ENCODE results near the gene KRTAP4-7.
A peak's percentile ranks its signal among the peaks of the same experiment; 100 is the strongest.
"Not testable (repeated sequence)": the region's sequence is repeated elsewhere in the genome, so short reads cannot be mapped to it uniquely, and the experiment has no call there.

Gene KRTAP4-7

GRCh38 chr17:41052566-41052965 lies 31.4 kb upstream of the KRTAP4-7 start:
- no peak for DNase-seq (ENCODE audit: extremely low read depth, low read depth)
- TF ChIP-seq CTCF (IDR thresholded peaks at IDR 0.05; ENCODE audit: low read depth, low read length), result no peak

DNA sequence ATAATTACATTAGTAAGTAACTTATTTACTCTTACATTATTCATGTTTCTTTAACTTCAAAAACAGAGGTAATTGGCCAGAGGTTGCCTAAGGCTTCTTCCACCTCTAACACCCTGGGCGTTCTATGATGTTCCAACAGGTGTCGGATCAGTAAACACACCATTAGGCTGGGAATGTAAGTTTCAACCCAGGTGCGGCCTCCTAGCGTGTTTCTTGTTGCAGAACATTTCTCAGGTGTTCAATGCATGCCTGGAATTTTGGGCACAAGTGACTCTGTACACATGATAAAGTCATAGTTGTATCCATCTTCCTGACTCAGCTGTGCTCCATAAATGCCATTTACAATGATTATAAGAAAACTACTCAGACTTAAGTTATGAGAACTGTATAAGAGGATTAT lies 29.9 kb upstream of the KRTAP4-7 start:
- no peak for DNase-seq (ENCODE audit: extremely low read depth, low read depth)
- no peak for TF ChIP-seq CTCF (IDR thresholded peaks at IDR 0.05; ENCODE audit: low read depth, low read length)

DNA sequence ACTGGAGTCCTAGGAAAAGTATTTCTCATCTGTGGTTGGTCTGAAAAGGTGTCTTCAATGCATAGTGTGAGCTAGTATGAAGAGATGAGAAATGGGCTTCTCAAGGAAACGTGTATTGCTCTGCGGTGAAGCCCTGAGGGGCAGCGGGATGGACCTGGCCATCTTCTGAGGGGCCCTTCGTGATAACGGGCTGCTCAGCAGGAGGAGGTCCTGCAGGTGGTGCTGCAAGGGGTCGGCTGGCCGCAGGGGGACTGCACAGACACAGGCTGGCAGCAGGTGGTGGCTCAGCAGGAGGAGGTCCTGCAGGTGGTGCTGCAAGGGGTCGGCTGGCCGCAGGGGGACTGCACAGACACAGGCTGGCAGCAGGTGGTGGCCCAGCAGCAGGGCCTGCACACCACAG lies 29.4 kb upstream of the KRTAP4-7 start:
- not testable (repeated sequence) for DNase-seq (ENCODE audit: extremely low read depth, low read depth)

DNA sequence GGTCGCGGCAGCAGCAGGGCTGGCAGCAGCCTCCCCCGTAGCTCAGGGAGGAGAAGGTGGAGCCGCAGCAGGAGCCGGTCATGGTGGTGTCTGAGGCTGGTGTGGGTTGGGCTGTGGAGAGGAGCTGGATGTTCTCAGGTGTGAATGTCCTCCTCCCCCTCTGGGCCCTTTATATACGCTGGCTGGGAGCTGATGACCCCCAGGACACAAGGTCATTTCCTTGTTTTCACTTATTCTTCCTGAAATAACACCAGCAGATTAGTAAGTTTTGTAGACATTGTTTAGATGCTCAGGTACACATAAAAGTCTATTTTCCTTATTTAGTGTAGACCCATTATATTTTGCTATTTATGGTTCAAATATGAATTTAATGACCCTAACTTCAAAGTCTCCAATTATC lies 28.8 kb upstream of the KRTAP4-7 start, which contains the start of gene KRTAP2-2:
TSS of gene KRTAP2-2 (minus strand) at position 101 of the 400 bp plus-strand sequence. CDS start at position 82, 19 bp downstream.
- DNase-seq (ENCODE audit: extremely low read depth, low read depth), result not testable (repeated sequence)

DNA sequence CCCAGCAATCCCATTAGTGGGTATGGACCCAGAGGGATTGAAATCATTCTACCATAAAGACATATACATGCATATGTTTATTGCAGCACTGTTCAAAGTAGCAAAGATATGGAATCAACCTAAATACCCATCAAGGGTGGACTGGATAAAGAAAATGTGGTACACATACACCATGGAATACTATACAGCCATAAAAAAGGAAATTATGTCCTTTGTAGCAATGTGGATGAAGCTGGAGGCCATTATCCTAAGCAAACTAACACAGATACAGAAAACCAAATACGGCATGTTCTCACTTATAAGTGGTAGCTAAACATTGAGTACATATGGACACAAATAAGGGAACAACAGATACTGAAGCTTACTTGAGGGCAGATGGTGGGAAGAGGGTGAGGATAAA lies 26.4 kb upstream of the KRTAP4-7 start:
- DNase-seq (ENCODE audit: extremely low read depth, low read depth), result no peak
- no peak for TF ChIP-seq CTCF (IDR thresholded peaks at IDR 0.05; ENCODE audit: low read depth, low read length)

- no peak for DNase-seq (ENCODE audit: extremely low read depth, low read depth)
- no peak for TF ChIP-seq CTCF (IDR thresholded peaks at IDR 0.05; ENCODE audit: low read depth, low read length)
These were observed 25.2 kb upstream of the KRTAP4-7 start for GRCh38 chr17:41058741-41059140.

DNA sequence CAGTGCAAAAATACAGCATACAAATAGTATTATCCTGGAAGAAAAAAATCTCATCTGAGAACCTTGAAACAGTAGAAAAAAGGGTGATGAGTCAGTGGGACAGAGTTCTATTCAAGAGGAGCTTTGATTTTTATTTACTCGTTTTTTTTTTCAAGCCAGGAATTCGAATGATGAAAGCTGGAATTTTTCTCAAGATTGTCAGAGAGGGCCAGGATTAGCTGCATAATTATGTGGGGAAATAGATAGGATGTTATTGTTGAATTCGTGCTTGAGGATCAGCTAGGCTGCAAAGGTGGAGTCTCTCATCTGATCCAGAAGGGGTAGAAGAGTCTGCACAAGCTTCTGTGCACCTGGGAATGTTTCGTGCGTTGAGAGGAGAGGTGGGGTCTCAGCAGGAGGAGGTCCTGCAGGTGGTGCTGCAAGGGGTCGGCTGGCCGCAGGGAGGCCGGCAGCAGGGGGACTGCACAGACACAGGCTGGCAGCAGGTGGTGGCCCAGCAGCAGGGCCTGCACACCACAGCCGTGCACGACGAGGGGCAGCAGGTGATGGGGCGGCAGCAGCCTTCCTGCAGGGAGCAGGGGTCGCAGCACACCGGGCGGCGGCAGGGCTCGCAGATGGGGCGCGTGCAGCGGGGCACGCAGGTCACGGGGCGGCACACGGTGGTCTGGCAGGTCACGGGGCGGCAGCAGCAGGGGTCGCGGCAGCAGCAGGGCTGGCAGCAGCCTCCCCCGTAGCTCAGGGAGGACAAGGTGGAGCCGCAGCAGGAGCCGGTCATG lies 24.5 kb upstream of the KRTAP4-7 start:
- DNase-seq (ENCODE audit: extremely low read depth, low read depth), result peak; percentile 64

GRCh38 chr17:41060052-41060604 lies 23.8 kb upstream of the KRTAP4-7 start, which contains the start of gene KRTAP2-3:
Gene KRTAP2-3 (minus strand): TSS chr17:41060114. CDS start chr17:41060050, 64 bp downstream.
- peak; percentile 81 for DNase-seq (ENCODE audit: extremely low read depth, low read depth)
- TF ChIP-seq CTCF (IDR thresholded peaks at IDR 0.05; ENCODE audit: low read depth, low read length), result no peak

GRCh38 chr17:41061964-41062363 lies 22.0 kb upstream of the KRTAP4-7 start:
- TF ChIP-seq CTCF (IDR thresholded peaks at IDR 0.05; ENCODE audit: low read depth, low read length), result no peak
- DNase-seq (ENCODE audit: extremely low read depth, low read depth), result peak; percentile 67
